Stomach (tissue), 9 donors: Measurements from ENCODE around the gene IL17REL. TPM values are rescaled to one million over a fixed set of nuclear protein-coding genes. Genes with fewer than 3 reads are reported as not detected.
"Not testable (repeated sequence)": the region's sequence is repeated elsewhere in the genome, so short reads cannot be mapped to it uniquely, and the experiment has no call there.

ENCODE experiments used
- DNase-seq, 2 donors: peaks; one replicate each; pipeline versions ENCODE4 v3.0.0 to v3.0.0-alpha.2; 2013 to 2019
- H3K27ac ChIP-seq, 5 donors: fragments of 200-600 bp in 4 of 5; sonication (generic) in 4 of 5; one replicate each; pipeline ENCODE4 v1.5.1; 2013 to 2019; ENCODE audit warnings: mild to moderate bottlenecking in 1 of 5, moderate library complexity in 1 of 5
- H3K27me3 ChIP-seq, 3 donors: fragments of 200-600 bp; sonication (generic); one replicate each; pipeline ENCODE4 v1.5.1; 2017 to 2019; ENCODE audit warnings: mixed run types in 1 of 3
- H3K36me3 ChIP-seq, 4 donors: fragments of 200-600 bp; sonication (generic); 1 replicate in 3 of 4; 2 replicates in 1 of 4; pipeline ENCODE4 v1.5.1; 2016 to 2019
- H3K4me1 ChIP-seq, 4 donors: fragments of 200-600 bp; sonication (generic); one replicate each; pipeline ENCODE4 v1.5.1; 2016 to 2019
- H3K4me3 ChIP-seq, 4 donors: fragments of 200-600 bp; sonication (generic) in 3 of 4; one replicate each; pipeline ENCODE4 v1.5.1; 2016 to 2019; ENCODE audit warnings: mild to moderate bottlenecking in 1 of 4
- H3K9me3 ChIP-seq, 4 donors: fragments of 200-600 bp; sonication (generic); one replicate each; pipeline ENCODE4 v1.5.1; 2016 to 2019
- EP300 ChIP-seq: sonication (generic); formaldehyde crosslinking; IDR thresholded peaks from one replicate; pipeline ENCODE4 v1.6.1; 2017; ENCODE audit warnings: antibody characterized with exemption
- POLR2A ChIP-seq, 4 donors: fragments of 450-650 bp; IDR thresholded peaks; one replicate each; pipeline ENCODE4 v1.6.1; 2016; ENCODE audit warnings: antibody characterized with exemption in 4 of 4, control low read depth in 2 of 4, mild to moderate bottlenecking in 1 of 4, moderate library complexity in 1 of 4
- POLR2AphosphoS5 ChIP-seq, 3 donors: sonication (generic); formaldehyde crosslinking; IDR thresholded peaks; one replicate each; pipeline ENCODE4 v1.6.1; 2016; ENCODE audit warnings: antibody characterized with exemption in 3 of 3
- WGBS, 5 donors: extraction: QIAGEN DNeasy Blood & Tissue Kit in 3 of 5; methylation state at CpG; one replicate each; pipeline versions ENCODE4 v1.1.5 to v1.1.7; 2013 to 2018; 5-methylcytosine and 5-hydroxymethylcytosine counted together
- intact Hi-C: fragments of 100-400 bp; cut with DNase I; formaldehyde crosslinking; loops from one replicate; pipeline ENCODE4 v1.15.1; 2023; ENCODE audit warnings: low total_unique reads
- polyA plus RNA-seq, 3 donors: library from polyadenylated mRNA; stranded (reverse); fragments of 200-250 nt; gene quantifications; one replicate each; pipeline ENCODE4 v1.2.3, GENCODE V29; 2013
- small RNA-seq, 4 donors: library from RNA; depleted of rRNA; stranded (forward); fragments of <200 nt; gene quantifications; one replicate each; pipeline ENCODE3, GENCODE V24; 2016
- total RNA-seq, 5 donors: library from RNA; depleted of rRNA; stranded (reverse); fragments of >200 nt; gene quantifications; one replicate each; pipeline versions ENCODE4 v1.1.0 to v1.2.3, GENCODE V29; 2014 to 2016
- TF ChIP-seq, protein P1 (sequence below), 7 experiments: fragments of 450-650 bp in 4 of 7; fragments of 200-600 bp in 3 of 7; sonication (generic) in 3 of 7; IDR thresholded peaks; one replicate each; pipeline ENCODE4 v1.5.1; 2016 to 2019; ENCODE audit warnings: antibody characterized with exemption in 7 of 7, control low read depth in 2 of 7, mild to moderate bottlenecking in 1 of 7
- donor health status: healthy with polysubstance abuse.
- donor health status: Bipolar disorder and iron deficiency.
- donor health status: healthy.

IL17REL gene
- total and polyA plus RNA-seq, 8 donors: 0.03 to 1.2 (median 0.89) TPM; not detected in 4

DNA sequence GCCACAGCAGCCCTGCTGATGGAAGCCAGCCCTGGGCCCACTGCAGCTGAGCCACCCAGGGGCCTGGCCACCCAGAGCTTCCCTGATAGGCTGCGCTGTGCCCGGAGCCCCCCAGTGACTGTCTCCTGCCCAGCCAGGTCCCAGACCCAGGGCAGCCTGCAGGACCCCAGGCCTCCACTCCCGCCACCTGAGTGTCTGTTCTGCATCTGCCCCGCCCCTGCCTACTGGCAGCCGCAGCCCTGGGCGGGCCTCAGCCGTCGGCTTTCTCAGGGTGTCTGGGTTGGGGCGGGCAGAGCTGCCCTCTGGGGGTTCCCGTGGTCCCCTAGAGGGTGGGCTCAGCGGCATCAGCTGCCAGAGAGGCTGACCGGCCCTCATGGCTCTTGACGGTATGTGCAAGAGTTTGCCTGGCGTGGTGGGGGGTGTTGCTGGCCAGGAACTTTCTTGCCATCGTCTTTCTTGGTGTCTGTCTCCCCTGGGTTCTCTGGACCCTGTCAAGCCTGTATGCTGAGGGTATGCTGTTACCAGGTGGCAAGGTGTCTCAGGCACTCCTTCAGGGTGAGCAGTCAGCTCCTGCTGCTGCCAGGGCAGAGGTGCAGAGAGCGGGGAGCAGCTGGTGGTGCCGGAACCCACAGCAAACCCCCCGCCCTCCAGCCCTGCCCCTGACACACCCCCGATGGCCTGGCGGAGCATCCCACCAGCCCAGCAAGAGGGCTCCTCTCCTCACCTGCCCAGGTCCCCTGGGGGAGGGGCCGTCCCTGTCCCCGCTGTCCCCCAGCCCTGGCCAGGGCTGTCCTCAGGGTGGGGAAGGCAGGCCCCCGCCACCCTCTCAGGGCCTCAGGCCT is 64.2 kb downstream of the IL17REL start:
- 38 to 73% (median 38%) methylated on average over 4 to 23 of the region's 23 CpGs for WGBS, 5 donors
- Histone ChIP-seq H3K27me3 (no peaks in the 10 kb centered on the region), H3K9me3 (no peaks in the 10 kb centered on the region), H3K4me1 (peaks cover 43 to 65% (median 51%) of the 10 kb centered on the region in 4 donors), H3K27ac (peak overlapping the region; percentile 94 to 98 (median 98)), H3K4me3 (peak overlapping the region; percentile 9 to 52 (median 40)), H3K36me3 (no peaks in the 10 kb centered on the region)
- peak in 2 of 3 donors; percentile 51 to 64 for TF ChIP-seq POLR2AphosphoS5 (IDR thresholded peaks at IDR 0.05)
- TF ChIP-seq, protein P1, sequence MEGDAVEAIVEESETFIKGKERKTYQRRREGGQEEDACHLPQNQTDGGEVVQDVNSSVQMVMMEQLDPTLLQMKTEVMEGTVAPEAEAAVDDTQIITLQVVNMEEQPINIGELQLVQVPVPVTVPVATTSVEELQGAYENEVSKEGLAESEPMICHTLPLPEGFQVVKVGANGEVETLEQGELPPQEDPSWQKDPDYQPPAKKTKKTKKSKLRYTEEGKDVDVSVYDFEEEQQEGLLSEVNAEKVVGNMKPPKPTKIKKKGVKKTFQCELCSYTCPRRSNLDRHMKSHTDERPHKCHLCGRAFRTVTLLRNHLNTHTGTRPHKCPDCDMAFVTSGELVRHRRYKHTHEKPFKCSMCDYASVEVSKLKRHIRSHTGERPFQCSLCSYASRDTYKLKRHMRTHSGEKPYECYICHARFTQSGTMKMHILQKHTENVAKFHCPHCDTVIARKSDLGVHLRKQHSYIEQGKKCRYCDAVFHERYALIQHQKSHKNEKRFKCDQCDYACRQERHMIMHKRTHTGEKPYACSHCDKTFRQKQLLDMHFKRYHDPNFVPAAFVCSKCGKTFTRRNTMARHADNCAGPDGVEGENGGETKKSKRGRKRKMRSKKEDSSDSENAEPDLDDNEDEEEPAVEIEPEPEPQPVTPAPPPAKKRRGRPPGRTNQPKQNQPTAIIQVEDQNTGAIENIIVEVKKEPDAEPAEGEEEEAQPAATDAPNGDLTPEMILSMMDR (IDR thresholded peaks at IDR 0.05): no peak
- intact Hi-C loops: no loop called here
- peak; percentile 72 to 76 for DNase-seq

DNA sequence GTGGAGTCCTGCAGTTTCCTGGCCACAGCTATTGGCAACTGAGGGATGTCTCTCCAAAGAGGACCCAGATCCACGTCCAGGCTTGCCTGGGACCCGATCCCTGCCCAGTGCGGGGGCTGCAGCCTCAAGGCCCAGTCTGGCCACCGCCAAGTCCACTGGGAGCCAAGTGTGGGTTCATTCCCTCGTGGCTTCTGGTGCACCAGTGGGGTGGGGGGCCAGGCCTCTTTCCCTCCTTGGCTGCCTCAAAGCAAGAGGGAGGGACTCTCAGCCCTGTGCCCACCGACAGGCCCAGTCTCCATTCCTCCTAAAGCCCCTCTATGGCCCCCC is 65.3 kb downstream of the IL17REL start:
- intact Hi-C loops: no loop called here
- no peaks in the 10 kb centered on the region for H3K9me3 ChIP-seq
- H3K4me1 ChIP-seq: peaks cover 32 to 62% (median 47%) of the 10 kb centered on the region in 4 donors
- H3K36me3 ChIP-seq: no peaks in the 10 kb centered on the region
- no peaks in the 10 kb centered on the region for H3K27me3 ChIP-seq
- 0 to 59% (median 46%) methylated on average over 1 to 6 of the region's 6 CpGs for WGBS, 5 donors
- TF ChIP-seq POLR2AphosphoS5 (IDR thresholded peaks at IDR 0.05) (no peak), POLR2A (IDR thresholded peaks at IDR 0.05) (no peak)
- TF ChIP-seq, protein P1 (IDR thresholded peaks at IDR 0.05): no peak
- peak overlapping the region; percentile 94 to 98 (median 98) for H3K27ac ChIP-seq
- peak overlapping the region; percentile 9 to 52 (median 40) for H3K4me3 ChIP-seq
- no peak for DNase-seq

DNA sequence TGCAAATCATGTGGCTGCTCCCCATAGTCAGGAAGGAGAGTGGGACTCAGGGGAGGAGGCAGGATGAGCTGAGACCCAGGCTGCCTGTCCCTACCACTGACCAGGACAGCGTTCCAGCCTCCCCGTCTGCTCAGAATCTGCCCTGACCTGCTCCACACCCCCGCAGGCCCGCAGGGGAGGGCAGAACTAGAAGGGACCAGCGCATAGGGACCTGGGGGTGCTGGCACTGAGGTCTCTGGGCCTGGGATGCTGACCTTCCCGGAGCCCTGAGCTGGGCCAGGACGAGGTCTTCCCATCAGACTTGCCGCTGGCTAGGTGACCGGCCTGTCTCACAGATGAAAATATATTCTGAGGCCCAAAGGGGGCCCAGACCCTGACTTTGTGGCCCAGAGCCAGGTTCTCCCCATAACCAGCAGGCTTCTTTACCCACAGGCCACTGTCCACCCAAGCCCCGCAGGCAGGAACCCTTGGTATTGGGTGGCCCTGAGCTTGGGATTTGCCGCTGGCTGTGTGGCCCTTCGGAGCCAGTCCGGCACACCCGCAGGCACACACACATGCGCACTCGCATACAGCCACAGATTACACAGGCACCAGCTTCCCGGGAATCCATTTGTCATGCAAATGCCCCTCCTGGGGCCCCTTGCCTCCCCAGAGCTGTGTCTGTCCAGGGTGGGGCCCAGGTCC is 65.8 kb downstream of the IL17REL start:
- Histone ChIP-seq H3K36me3 (no peaks in the 10 kb centered on the region), H3K4me3 (peak overlapping the region; percentile 9 to 52 (median 40)), H3K27ac (peak overlapping the region; percentile 94 to 98 (median 98)), H3K9me3 (no peaks in the 10 kb centered on the region), H3K27me3 (no peaks in the 10 kb centered on the region), H3K4me1 (peaks cover 27 to 57% (median 42%) of the 10 kb centered on the region in 4 donors)
- TF ChIP-seq, protein P1 (IDR thresholded peaks at IDR 0.05): no peak
- TF ChIP-seq POLR2AphosphoS5 (IDR thresholded peaks at IDR 0.05) (peak in 2 of 3 donors; percentile 53 to 67), EP300 (no peak), POLR2A (IDR thresholded peaks at IDR 0.05) (peak in 1 of 4 donors; percentile 18)
- 33 to 68% (median 46%) methylated on average over 3 to 17 of the region's 17 CpGs for WGBS, 5 donors
- peak; percentile 81 to 82 for DNase-seq
- intact Hi-C loops: no loop called here

DNA sequence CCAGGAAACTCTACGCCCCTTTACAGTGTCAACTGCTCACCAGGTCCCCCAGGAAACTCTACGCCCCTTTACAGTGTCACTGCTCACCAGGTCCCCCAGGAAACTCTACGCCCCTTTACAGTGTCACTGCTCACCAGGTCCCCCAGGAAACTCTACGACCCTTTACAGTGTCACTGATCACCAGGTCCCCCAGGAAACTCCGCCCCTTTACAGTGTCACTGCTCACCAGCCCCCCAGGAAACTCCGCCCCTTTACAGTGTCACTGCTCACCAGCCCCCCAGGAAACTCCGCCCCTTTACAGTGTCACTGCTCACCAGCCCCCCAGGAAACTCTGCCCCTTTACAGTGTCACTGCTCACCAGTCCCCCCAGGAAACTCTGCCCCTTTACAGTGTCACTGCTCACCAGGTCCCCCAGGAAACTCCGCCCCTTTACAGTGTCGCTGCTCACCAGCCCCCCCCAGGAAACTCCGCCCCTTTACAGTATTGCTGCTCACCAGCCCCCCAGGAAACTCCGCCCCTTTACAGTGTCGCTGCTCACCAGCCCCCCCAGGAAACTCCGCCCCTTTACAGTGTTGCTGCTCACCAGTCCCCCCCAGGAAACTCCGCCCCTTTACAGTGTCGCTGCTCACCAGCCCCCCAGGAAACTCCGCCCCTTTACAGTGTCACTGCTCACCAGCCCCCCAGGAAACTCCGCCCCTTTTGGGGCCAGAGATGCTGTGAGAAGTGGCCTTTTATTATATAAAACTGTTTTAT is 67.3 kb downstream of the IL17REL start:
- H3K9me3 ChIP-seq, intact Hi-C loops, H3K4me3 ChIP-seq, H3K36me3 ChIP-seq, H3K27me3 ChIP-seq: not testable (repeated sequence)
- DNase-seq: peak in 1 of 2 donors; percentile 76
- WGBS, 5 donors: 79 to 85% (median 83%) methylated on average over 9 to 17 of the region's 17 CpGs
- peak overlapping the region; percentile 54 to 98 (median 97) for H3K27ac ChIP-seq
- H3K4me1 ChIP-seq: peaks cover 21 to 48% (median 34%) of the 10 kb centered on the region in 4 donors

Small RNA genes within 50 kb of the gene (small RNA-seq; reads per million reads assigned to genes)
- gene MIR6821: 0.15 to 0.49 (median 0.37) reads per million in 4 donors

Other genes starting within 250 kb of the IL17REL start
- 10 to 100 TPM; 29.2 to 92.4 (median 49.4) TPM for gene BRD1, start 184.9 kb downstream of the IL17REL start, total RNA-seq
- gene BRD1, start 184.9 kb downstream of the IL17REL start, polyA plus RNA-seq: 10 to 100 TPM; 10.0 to 17.7 (median 16.0) TPM
- gene ZBED4, start 158.9 kb downstream of the IL17REL start, total RNA-seq: 10 to 100 TPM; 11.9 to 31.7 (median 21.6) TPM
- gene ZBED4, start 158.9 kb downstream of the IL17REL start, polyA plus RNA-seq: 1 to 10 TPM; 2.2 to 3.2 (median 3.2) TPM
- gene ALG12, start 94.3 kb downstream of the IL17REL start, total RNA-seq: 10 to 100 TPM in 2 of 5 donors, 1 to 10 TPM in 3; 2.3 to 30.7 (median 9.4) TPM
- 1 to 10 TPM; 3.8 to 9.2 (median 8.8) TPM for gene ALG12, start 94.3 kb downstream of the IL17REL start, polyA plus RNA-seq
- gene CRELD2, start 94.1 kb downstream of the IL17REL start, total RNA-seq: 10 to 100 TPM; 35.4 to 83.0 (median 81.1) TPM
- gene CRELD2, start 94.1 kb downstream of the IL17REL start, polyA plus RNA-seq: 10 to 100 TPM; 19.4 to 30.4 (median 29.0) TPM
- gene PIM3, start 52.0 kb downstream of the IL17REL start, total RNA-seq: 100 to 1,000 TPM in 3 of 5 donors, 10 to 100 TPM in 2; 51.9 to 802 (median 298) TPM
- gene PIM3, start 52.0 kb downstream of the IL17REL start, polyA plus RNA-seq: 10 to 100 TPM; 75.6 to 87.6 (median 81.6) TPM
- not detected for gene TTLL8, start 45.5 kb upstream of the IL17REL start, total RNA-seq
- not detected for gene TTLL8, start 45.5 kb upstream of the IL17REL start, polyA plus RNA-seq
- not detected for gene MLC1, start 72.7 kb upstream of the IL17REL start, total RNA-seq
- gene MLC1, start 72.7 kb upstream of the IL17REL start, polyA plus RNA-seq: not detected
- 1 to 10 TPM in 2 of 5 donors, not detected in 3; 2.0 to 2.8 TPM for gene MOV10L1, start 77.2 kb upstream of the IL17REL start, total RNA-seq
- under 1 TPM; 0.12 to 0.46 (median 0.40) TPM for gene MOV10L1, start 77.2 kb upstream of the IL17REL start, polyA plus RNA-seq
- 1 to 10 TPM in 2 of 5 donors, under 1 TPM in 1, not detected in 2; 0.29 to 1.8 (median 1.6) TPM for gene PANX2, start 158.0 kb upstream of the IL17REL start, total RNA-seq
- 1 to 10 TPM in 1 of 3 donors, under 1 TPM in 1, not detected in 1; 0.25 to 1.1 TPM for gene PANX2, start 158.0 kb upstream of the IL17REL start, polyA plus RNA-seq
- 100 to 1,000 TPM in 2 of 5 donors, 10 to 100 TPM in 3; 13.2 to 245 (median 56.7) TPM for gene TRABD, start 173.1 kb upstream of the IL17REL start, total RNA-seq
- 10 to 100 TPM; 41.4 to 46.4 (median 45.5) TPM for gene TRABD, start 173.1 kb upstream of the IL17REL start, polyA plus RNA-seq
- gene SELENOO, start 188.2 kb upstream of the IL17REL start, total RNA-seq: 100 to 1,000 TPM in 1 of 5 donors, 10 to 100 TPM in 4; 10.1 to 185 (median 57.2) TPM
- 10 to 100 TPM; 30.9 to 37.5 (median 33.1) TPM for gene SELENOO, start 188.2 kb upstream of the IL17REL start, polyA plus RNA-seq
- 100 to 1,000 TPM in 1 of 5 donors, 10 to 100 TPM in 4; 40.4 to 112 (median 91.5) TPM for gene TUBGCP6, start 232.3 kb upstream of the IL17REL start, total RNA-seq
- 10 to 100 TPM; 37.8 to 59.0 (median 38.8) TPM for gene TUBGCP6, start 232.3 kb upstream of the IL17REL start, polyA plus RNA-seq
- gene HDAC10, start 238.5 kb upstream of the IL17REL start, total RNA-seq: 100 to 1,000 TPM in 2 of 5 donors, 10 to 100 TPM in 3; 15.4 to 156 (median 74.1) TPM
- gene HDAC10, start 238.5 kb upstream of the IL17REL start, polyA plus RNA-seq: 10 to 100 TPM; 24.7 to 41.4 (median 36.2) TPM
- 10 to 100 TPM in 2 of 5 donors, 1 to 10 TPM in 3; 5.2 to 49.6 (median 9.3) TPM for gene MAPK12, start 248.9 kb upstream of the IL17REL start, total RNA-seq
- 1 to 10 TPM; 4.7 to 9.3 (median 7.1) TPM for gene MAPK12, start 248.9 kb upstream of the IL17REL start, polyA plus RNA-seq